ENCODE measurements around the gene KSR1.
"Not testable (repeated sequence)": the region's sequence is repeated elsewhere in the genome, so short reads cannot be mapped to it uniquely, and the experiment has no call there.

The KSR1 gene

DNA sequence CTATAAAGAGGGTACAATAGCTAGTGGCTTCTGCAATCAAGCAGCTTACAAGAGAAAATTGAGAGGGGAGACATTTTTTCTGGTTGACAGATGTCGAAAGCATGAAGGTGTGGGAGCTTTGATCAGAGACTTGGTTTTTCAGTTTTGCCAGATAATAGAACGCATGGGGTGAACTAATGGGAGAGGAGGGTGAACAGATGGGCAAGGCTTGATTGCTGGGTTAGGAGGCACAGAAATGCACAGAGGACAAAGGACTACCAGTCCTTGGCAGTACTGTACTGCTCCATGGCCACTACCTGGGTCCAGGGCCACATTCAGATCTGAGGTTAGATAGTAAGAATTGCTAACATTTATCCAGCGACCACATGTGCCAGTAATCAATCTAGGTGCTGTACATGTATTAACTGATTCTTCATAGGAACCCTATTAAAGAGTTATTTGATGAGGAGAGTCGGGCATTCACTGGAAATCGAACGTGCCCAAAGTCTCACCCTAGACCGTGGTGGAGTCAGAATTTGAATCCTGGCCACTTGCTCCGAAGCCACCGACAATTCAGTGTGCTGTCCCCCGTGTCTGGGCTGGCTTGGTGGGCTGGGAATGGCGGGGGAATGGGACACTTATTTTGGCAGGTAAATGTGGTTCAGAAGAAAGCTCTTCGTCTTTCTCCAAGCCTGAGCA lies 873 bp upstream of the KSR1 start:
- no peak for FAIRE-seq

- no peak for FAIRE-seq
Measured at GRCh38 chr17:27456681-27457359, 572 bp downstream of the KSR1 start.

- FAIRE-seq: no peak
Measured at GRCh38 chr17:27457360-27457715, 1.1 kb downstream of the KSR1 start.

GRCh38 chr17:27457731-27458523 lies 1.7 kb downstream of the KSR1 start:
- no peak for FAIRE-seq

DNA sequence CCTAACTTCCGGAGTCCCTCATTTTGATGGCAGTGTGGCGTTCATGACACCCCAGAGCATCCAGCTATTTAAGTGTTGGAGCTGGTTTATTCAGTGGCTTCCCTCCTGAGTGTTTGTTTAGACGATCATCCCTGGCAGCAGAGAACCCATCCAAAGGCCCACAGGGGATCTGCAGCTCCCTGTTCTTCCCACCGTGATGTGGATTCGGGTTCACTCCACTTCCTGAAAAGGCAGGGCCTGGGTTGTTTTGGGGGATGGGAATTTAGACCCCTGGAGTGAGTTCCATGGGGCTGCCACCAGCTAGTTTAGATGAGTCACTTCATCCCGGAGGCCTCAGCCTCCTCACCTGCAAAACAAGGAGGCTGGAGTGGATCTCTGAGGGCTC lies 2.3 kb downstream of the KSR1 start:
- no peak for FAIRE-seq

DNA sequence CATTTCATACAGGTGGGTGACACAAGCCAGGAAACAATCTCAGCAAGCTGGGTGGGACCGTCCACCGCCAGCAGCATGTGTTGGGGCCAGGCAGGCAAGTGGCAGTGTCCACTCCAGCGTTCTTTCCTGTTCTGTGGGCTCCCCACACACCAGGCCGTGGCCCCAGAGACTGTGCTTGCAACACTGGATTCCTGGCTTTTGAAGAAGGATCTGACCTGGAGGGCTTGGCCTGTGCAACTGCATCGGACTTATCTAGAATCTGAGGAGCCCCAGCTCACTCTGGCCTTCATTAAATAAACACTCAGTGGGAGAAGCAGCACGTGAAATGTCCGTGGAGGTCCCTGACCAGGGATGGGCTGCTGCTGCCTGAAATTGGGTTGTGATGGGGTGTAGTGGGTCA lies 3.2 kb downstream of the KSR1 start:
- FAIRE-seq: no peak

GRCh38 chr17:27460196-27460725 lies 4.0 kb downstream of the KSR1 start:
- no peak for FAIRE-seq

DNA sequence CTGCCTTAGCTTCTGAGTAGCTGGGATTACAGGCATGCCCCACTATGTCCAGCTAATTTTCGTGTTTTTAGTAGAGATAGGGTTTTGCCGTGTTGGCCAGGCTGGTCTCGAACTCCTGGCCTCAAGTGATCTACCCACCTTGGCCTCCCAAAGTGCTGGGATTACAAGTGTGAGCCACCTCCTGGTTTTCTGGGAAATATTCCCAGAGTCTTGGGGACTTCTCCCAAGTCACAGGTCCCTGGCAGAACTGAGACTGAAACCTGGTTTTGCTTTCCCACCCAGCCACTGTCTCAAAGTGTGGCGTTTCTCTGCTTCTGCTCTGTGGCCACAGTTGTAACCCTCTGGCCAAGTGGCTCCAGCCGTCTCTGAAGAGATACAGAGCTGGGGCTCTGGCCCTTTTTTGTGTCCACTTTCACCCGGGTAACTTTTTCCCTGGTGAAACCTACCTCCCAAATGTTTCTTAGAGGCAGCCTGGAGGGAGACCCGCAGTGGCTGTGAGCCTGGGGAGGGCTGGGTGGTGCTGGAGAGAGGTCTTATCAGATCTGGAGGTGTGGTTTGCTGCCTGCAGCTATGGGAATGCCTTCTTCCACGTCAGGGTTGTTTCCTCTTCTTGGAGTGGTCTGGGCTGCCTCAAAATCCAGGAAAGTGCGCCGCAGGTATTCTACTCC lies 5.1 kb downstream of the KSR1 start:
- FAIRE-seq: no peak

- FAIRE-seq: no peak
Measured at GRCh38 chr17:27462149-27462548, 5.9 kb downstream of the KSR1 start.

- no peak for FAIRE-seq
Measured at GRCh38 chr17:27462714-27463113, 6.5 kb downstream of the KSR1 start.

DNA sequence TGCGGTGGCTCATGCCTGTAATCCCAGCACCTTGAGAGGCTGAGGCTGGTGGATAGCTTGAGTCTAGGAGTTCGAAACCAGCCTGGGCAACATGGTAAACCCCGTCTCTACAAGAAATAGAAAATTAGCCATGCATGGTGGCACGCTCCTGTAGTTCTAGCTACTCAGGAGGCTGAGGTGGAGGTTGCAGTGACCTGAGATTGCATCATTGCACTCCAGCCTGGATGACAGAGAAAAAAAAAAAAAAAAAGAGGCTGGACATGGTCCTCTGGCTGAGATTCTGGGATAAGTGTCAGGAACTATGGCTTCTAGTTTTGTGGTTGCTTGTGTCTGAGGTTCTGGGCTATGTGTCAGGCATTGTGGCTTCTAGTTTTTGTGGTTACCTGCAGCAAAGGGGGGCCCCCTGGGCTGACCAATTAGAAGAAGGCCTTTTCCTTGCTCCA lies 7.0 kb downstream of the KSR1 start:
- FAIRE-seq: no peak

GRCh38 chr17:27464019-27464418 lies 7.8 kb downstream of the KSR1 start:
- FAIRE-seq: not testable (repeated sequence)

- no peak for FAIRE-seq
Measured at GRCh38 chr17:27464431-27464830, 8.2 kb downstream of the KSR1 start.

GRCh38 chr17:27465875-27466274 lies 9.6 kb downstream of the KSR1 start:
- not testable (repeated sequence) for FAIRE-seq

DNA sequence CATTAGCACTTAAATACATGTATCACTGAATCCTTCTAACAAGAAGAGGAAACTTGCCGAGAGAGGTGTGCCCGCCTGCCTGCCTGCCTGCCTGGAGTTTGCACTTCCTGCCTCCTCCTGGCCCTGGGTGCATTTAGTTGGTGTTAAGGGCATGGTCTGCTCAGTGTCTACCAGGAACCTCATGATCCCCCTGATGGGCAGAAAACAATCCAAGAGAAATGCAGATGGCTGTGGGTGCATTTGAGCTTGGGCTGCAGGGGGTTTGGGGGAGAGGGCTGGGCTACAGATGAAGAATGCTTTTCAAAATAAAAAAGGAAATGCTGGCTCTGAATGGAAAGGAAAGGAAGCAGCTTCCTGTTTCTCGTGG lies 10.1 kb downstream of the KSR1 start:
- FAIRE-seq: no peak

DNA sequence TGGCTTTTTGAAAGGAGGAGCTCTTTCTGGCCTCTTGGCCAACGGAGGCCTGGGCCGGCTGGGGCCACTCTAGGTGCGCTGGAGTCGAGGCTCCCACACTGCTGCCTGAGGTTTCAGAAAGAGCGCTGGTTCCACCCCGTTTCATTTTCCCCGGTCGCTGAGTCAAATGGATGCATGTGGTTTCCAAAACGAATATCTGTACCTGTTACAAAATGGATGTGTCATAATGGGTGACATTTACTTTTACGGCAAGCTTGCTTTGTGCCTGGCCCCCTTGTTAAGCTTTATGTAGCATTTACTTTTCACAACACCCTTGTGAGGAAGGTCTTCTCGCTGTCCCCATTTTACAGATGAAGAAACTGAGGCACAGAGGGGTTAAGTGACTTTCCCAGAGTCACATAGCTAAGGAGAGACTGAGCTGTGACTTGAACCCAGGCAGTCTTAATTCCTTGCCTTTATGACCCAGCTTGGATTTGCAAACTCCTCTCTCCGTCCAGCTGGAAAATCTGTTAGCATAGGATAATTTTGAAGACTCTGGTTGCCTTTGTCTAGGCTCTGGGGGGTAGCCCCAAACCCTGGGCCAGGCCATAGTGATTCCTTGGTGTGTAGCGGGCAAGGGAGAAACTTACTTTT lies 10.6 kb downstream of the KSR1 start:
- FAIRE-seq: no peak

- no peak for FAIRE-seq
Measured at GRCh38 chr17:27469256-27469655, 13.0 kb downstream of the KSR1 start.

GRCh38 chr17:27471321-27472269 lies 15.3 kb downstream of the KSR1 start:
- no peak for FAIRE-seq

- no peak for FAIRE-seq
Measured at GRCh38 chr17:27473190-27473747, 17.0 kb downstream of the KSR1 start.

DNA sequence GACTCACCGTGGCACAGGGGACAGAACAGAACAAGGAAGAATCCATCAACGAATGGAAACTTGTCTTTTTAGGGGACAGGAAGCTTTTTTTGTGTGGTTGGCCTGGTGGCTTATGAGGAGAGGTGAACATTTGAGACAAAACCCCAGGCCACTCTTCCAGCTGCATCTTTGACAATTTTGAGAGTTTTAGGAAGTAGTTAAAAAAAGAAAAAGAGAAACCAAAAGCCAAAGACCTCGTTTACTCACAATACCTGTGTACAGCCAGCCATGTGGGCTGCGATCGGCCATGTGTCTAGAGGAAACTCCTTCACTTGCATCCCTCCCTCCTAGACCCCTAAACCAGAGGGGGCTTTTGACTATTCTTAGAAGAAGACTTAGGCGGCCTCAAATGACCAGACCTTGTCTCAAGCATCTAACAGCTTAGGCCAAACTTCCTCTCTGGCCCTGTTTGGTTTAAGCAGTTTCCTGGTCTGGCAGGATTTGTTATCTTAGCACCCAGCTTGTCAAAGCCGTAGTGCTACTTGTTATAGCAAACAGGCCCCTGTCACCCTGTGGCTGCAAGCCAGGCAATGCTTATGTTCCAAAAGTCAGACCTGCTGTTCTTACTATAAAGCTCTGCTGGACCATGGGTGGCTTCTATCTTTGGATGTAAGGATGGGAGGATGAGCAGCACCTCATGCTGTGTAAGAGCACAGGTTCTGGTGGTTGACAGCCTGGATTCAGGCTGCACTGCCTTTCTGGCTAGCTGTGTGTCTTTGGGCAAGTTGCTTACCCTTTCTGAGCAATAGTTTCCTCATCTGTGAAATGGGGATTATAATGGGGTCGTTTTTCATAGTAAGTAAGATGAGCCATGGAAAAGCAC lies 17.7 kb downstream of the KSR1 start:
- FAIRE-seq: no peak

Measured in islet of Langerhans (tissue), 1 donor.